Astrocyte of the spinal cord (primary cell): Measurements from ENCODE around the gene ARHGAP6.

Experiments
- DNase-seq: peaks from one replicate; pipeline ENCODE4 v3.0.0; 2011; ENCODE audit warnings: low read depth, low spot score
- H3K4me3 ChIP-seq: 2 replicates; pipeline ENCODE4 v1.5.1; 2011; ENCODE audit warnings: low read depth, mild to moderate bottlenecking, low read length, moderate library complexity
- CTCF ChIP-seq: IDR thresholded peaks from 2 replicates; pipeline ENCODE4 v1.5.1; 2012; ENCODE audit warnings: low read depth, mild to moderate bottlenecking, low read length, inconsistent platforms
- in situ Hi-C: cut with HindIII; loops from 2 replicates; pipeline ENCODE4 v1.10.0; 2017; ENCODE audit warnings: low sequenced_read_pairs

Gene ARHGAP6

GRCh38 chrX:11431786-11432185, 233.9 kb downstream of the ARHGAP6 start:
- no peak overlapping the region for H3K4me3 ChIP-seq
- in situ Hi-C loops = no loop called here
- DNase-seq = no peak
- TF ChIP-seq CTCF = no peak

- DNase-seq = no peak
- in situ Hi-C loops = no loop called here
- no peak overlapping the region for H3K4me3 ChIP-seq
- no peak for TF ChIP-seq CTCF
Observed at GRCh38 chrX:11430271-11430670, 235.4 kb downstream of the ARHGAP6 start.

- DNase-seq = no peak
- in situ Hi-C loops = no loop called here
- no peak overlapping the region for H3K4me3 ChIP-seq
- no peak for TF ChIP-seq CTCF
Observed at GRCh38 chrX:11429538-11430085, 236.1 kb downstream of the ARHGAP6 start.

GRCh38 chrX:11427453-11428071, 238.2 kb downstream of the ARHGAP6 start:
- peak; percentile 58 for TF ChIP-seq CTCF
- in situ Hi-C loops = no loop called here
- peak overlapping the region; percentile 46 for H3K4me3 ChIP-seq
- no peak for DNase-seq

- no peak for DNase-seq
- in situ Hi-C loops = no loop called here
- TF ChIP-seq CTCF = no peak
Observed at GRCh38 chrX:11426712-11427452, 238.8 kb downstream of the ARHGAP6 start.

GRCh38 chrX:11424903-11425674, 240.6 kb downstream of the ARHGAP6 start:
- in situ Hi-C loops = no loop called here
- H3K4me3 ChIP-seq = no peak overlapping the region
- no peak for DNase-seq
- TF ChIP-seq CTCF = no peak

More at GRCh38 chrX:11426712-11427452, 238.8 kb downstream of the ARHGAP6 start:
- H3K4me3 ChIP-seq = peak overlapping the region; percentile 46
